ENCODE measurements around the gene NRDC. TPM values are rescaled to one million over a fixed set of nuclear protein-coding genes. Genes with fewer than 3 reads are reported as not detected.

Gene NRDC
- total RNA-seq, 4 donors from 2014 or later, result 66.3 to 106 (median 92.7) TPM

DNA sequence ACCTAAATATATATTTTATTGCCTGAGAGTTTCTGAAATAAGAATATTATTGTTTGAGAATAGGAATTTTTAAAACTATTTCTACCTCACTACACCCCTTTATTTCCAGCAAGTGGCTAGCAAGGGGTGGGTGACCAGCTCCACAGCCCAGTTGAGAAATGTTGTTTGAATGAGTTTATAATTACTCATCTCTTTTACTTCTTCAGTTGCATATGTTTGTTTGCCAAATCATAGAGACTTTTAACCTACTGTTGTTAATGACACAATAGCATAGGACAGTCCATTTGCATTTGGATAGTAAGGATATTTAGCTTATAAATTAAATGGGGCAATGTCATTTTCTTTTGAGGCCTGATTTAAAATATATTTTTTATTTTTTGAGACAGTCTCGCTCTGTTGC is 127.8 kb downstream of the NRDC start:
- Histone ChIP-seq H3K9me3 (no peaks in the 10 kb centered on the region), H3K4me3 (no peak overlapping the region), H3K27ac (no peak overlapping the region), H3K4me1 (no peaks in the 10 kb centered on the region), H3K36me3 (peaks cover 0 to 61% (median 0%) of the 10 kb centered on the region in 3 donors), H3K27me3 (no peaks in the 10 kb centered on the region)
- TF ChIP-seq POLR2A (IDR thresholded peaks at IDR 0.05) (no peak), EP300 (IDR thresholded peaks at IDR 0.05) (no peak)
- TF ChIP-seq, protein P1, sequence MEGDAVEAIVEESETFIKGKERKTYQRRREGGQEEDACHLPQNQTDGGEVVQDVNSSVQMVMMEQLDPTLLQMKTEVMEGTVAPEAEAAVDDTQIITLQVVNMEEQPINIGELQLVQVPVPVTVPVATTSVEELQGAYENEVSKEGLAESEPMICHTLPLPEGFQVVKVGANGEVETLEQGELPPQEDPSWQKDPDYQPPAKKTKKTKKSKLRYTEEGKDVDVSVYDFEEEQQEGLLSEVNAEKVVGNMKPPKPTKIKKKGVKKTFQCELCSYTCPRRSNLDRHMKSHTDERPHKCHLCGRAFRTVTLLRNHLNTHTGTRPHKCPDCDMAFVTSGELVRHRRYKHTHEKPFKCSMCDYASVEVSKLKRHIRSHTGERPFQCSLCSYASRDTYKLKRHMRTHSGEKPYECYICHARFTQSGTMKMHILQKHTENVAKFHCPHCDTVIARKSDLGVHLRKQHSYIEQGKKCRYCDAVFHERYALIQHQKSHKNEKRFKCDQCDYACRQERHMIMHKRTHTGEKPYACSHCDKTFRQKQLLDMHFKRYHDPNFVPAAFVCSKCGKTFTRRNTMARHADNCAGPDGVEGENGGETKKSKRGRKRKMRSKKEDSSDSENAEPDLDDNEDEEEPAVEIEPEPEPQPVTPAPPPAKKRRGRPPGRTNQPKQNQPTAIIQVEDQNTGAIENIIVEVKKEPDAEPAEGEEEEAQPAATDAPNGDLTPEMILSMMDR (IDR thresholded peaks at IDR 0.05), result no peak
- 96 to 100% methylated on average over 1 of the region's 1 CpG for WGBS, 2 donors
- no peak for DNase-seq (ENCODE audit: low spot score in 2 of 2)

DNA sequence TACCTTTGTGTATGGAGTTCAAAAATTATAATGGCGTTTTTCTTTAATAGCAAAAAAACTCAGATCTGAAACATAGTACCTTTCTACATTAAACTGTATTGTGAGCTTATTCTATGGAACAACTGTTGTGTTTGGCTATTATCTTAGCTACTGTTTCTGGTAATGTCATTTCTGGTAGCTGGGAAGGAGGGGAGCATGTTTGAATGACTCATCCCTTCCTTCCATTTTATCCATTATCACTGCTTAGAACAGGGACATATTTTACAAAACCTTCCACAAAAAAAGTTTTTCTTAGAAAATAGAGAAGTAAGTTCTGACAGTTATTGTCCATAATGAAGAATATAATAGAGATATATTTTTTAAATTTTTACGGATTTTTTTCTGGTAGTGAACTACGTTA is 128.3 kb downstream of the NRDC start:
- no peak for DNase-seq (ENCODE audit: low spot score in 2 of 2)
- WGBS, 2 donors, result 91% methylated on average over 3 of the region's 3 CpGs
- TF ChIP-seq, protein P1 (IDR thresholded peaks at IDR 0.05), result no peak
- TF ChIP-seq POLR2A (IDR thresholded peaks at IDR 0.05) (no peak), EP300 (IDR thresholded peaks at IDR 0.05) (no peak)

DNA sequence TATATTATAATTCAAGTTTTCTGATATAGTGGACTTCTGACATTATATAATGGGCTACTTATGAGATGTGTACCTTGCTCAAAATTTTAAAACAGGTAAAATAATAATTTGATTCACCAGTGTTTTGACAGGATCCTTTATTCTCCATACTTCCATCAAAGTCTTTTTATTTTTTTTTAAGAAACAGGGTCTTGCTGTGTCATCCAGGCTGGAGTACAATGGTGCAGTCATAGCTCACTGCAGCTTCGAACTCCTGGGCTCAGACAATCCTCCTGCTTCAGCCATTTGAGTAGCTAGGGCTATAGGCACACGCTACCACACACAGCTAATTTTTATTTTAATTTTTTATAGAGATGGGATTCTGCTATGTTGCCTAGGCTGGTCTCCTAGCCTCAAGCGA is 129.4 kb downstream of the NRDC start:
- H3K27ac ChIP-seq, result no peak overlapping the region
- TF ChIP-seq EP300 (IDR thresholded peaks at IDR 0.05) (no peak), POLR2A (IDR thresholded peaks at IDR 0.05) (no peak)
- TF ChIP-seq, protein P1 (IDR thresholded peaks at IDR 0.05), result no peak
- no peak overlapping the region for H3K4me3 ChIP-seq
- peaks cover 0 to 13% (median 0%) of the 10 kb centered on the region in 4 donors for H3K4me1 ChIP-seq
- DNase-seq (ENCODE audit: low spot score in 2 of 2), result no peak
- H3K36me3 ChIP-seq, result peaks cover 0 to 52% (median 0%) of the 10 kb centered on the region in 3 donors
- no peaks in the 10 kb centered on the region for H3K9me3 ChIP-seq
- WGBS, 2 donors, result 86 to 87% methylated on average over 3 of the region's 3 CpGs
- H3K27me3 ChIP-seq, result no peaks in the 10 kb centered on the region

More for the DNA sequence above, 128.3 kb downstream of the NRDC start:
- Histone ChIP-seq H3K27ac (no peak overlapping the region), H3K4me3 (no peak overlapping the region), H3K36me3 (peaks cover 0 to 57% (median 0%) of the 10 kb centered on the region in 3 donors), H3K9me3 (no peaks in the 10 kb centered on the region), H3K27me3 (no peaks in the 10 kb centered on the region), H3K4me1 (peaks cover 0 to 3% (median 0%) of the 10 kb centered on the region in 4 donors)

DNA sequence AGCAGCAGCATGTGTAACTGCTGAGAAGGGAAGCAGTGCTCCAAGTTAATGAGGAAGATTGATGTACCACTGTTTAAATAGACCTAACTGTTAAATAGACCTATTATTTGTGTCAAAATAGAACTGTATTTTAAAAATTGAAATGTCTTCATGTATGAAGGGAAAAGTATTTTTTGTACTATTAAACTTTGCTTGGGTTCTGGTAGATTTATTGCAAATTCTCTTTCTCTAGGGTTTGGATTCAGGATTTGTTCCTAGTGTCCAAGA is 133.3 kb downstream of the NRDC start:
- TF ChIP-seq EP300 (IDR thresholded peaks at IDR 0.05), result no peak
- no peak overlapping the region for H3K27ac ChIP-seq
- DNase-seq (ENCODE audit: low spot score in 2 of 2), result no peak

DNA sequence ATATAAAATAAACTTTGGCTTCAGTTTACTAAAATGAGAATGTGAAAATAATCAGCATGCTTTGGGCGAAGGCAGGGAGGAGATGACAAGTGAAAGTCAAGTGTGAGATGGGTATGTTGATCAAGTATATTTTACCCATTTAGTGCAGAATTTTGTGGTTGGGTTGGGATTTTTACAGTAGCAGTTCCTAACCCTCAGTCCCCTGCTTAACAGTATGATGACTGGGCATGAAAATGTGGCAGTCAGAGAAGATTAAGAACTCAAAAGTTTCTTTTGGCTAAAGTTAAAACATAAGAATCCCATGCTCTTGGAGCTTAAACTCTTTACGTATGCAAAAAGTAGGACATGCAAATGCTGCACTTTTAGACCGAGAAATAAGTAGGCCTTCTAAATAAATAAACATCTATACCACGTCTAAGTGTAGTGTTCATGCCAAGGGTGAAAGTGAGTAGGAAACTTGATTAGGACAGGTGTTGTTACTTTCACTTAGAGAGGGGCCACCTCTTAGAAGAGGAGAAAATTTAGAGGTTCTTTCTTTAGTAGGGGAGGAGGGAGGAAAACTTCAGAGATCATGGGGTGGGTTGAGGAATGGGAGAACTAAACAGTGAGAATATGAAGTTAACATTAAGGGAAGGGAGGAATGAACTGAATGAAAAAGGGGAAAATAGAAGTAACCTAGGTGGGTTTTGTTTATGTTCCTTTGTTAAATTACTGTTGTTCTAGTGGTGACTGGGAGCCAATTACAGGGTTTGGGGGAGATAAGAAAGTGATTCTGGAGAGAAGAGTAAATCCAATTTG is 133.8 kb downstream of the NRDC start:
- H3K36me3 ChIP-seq, result peaks cover 0 to 21% (median 0%) of the 10 kb centered on the region in 3 donors
- H3K27me3 ChIP-seq, result no peaks in the 10 kb centered on the region
- 79 to 81% methylated on average over 4 of the region's 4 CpGs for WGBS, 2 donors
- H3K4me3 ChIP-seq, result no peak overlapping the region
- no peak overlapping the region for H3K27ac ChIP-seq
- no peaks in the 10 kb centered on the region for H3K9me3 ChIP-seq
- TF ChIP-seq, protein P1 (IDR thresholded peaks at IDR 0.05), result no peak
- TF ChIP-seq EP300 (IDR thresholded peaks at IDR 0.05), result no peak
- TF ChIP-seq POLR2A (IDR thresholded peaks at IDR 0.05), result no peak
- peaks cover 0 to 15% (median 0%) of the 10 kb centered on the region in 4 donors for H3K4me1 ChIP-seq
- no peak for DNase-seq (ENCODE audit: low spot score in 2 of 2)

More for the DNA sequence above, 133.3 kb downstream of the NRDC start:
- Histone ChIP-seq H3K4me3 (no peak overlapping the region), H3K4me1 (peaks cover 0 to 15% (median 0%) of the 10 kb centered on the region in 4 donors), H3K27me3 (no peaks in the 10 kb centered on the region), H3K36me3 (peaks cover 0 to 21% (median 0%) of the 10 kb centered on the region in 3 donors), H3K9me3 (no peaks in the 10 kb centered on the region)

Data from tibial nerve (tissue), 4 donors.